NK-92 treated with Interleukin-12 subunit alpha and Interleukin-12 subunit beta, amount 100 ng/mL, for 24 hours (cell line): Measurements from ENCODE around the gene PIH1D1.

Source experiments
- DNase-seq: peaks from one replicate; lab custom pipeline; 2025; lab: John Stamatoyannopoulos, UW

Gene PIH1D1

GRCh38 chr19:49419173-49419572 lies 32.4 kb downstream of the PIH1D1 start:
- DNase-seq, result no peak

- DNase-seq, result no peak
Measured at GRCh38 chr19:49418511-49418910, 33.1 kb downstream of the PIH1D1 start.

DNA sequence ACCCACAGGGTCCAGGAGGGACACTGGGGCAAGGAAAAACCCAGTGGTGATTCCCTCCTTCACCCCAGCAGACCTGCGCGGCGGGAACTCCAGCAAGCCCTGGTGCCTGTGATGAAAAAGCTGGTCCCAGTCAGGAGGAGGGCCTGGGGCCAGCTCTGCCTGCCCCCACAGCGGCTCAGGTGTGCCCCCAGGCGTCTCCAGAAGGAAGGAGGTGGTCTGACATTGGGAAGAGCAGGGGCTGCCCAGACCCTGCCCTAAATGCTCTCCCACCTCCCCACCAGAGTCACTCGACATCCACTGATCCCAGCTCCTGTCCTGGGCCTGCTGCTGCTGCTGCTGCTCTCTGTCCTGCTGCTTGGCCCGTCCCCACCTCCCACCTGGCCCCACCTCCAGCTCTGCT lies 34.5 kb downstream of the PIH1D1 start:
- no peak for DNase-seq

DNA sequence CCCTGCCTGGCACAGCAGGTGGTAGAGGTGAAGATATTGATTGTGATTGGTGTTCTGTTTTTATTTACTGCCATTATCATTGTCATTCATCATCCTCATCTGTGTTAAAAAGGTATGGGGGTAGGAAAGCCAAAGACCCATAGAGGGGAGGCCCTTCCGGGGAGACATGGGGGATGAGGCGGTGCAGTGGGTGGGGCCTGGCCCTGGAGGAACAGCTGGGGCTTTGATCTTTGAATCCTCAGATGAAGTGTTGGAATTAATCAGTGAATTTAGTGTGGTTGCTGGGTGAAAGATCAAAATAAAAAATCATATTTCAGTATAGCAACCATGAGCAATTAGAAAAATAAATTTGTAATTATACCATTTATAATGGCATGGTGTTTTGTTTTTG lies 35.8 kb downstream of the PIH1D1 start:
- DNase-seq, result no peak

DNA sequence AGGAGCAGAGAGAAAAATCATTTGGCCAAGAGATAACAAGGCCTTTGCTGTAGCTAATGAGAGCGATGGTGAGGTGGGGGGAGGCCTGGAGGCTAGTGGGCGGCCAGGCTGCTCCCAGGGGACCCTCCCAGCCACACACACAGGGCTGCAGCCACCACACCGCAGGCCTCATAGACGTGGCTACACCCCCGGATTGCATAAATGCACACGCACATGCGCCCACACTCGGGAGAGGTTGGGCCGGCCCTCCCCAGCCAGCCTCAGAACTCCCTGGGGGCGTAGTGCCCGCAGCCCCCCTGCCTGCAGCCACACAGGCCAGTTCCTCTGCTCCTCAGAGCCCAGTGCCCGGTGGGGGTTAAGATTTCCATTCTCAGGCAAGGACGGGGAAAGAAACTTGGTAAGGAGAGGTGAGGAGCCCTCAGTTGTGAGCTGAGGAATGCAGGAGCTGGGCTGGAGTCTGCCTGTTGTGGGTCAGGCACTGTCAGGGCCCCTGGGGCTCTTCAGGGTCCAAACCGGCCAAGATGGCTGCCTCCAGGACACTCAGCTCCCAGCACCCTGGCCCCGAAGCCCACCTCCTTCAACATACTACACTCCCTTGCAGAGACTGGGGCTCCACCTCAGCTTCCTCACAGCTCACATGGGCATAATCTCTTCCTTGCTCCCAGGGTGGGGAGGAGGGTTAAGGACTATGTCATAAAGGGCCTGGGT lies 36.4 kb downstream of the PIH1D1 start:
- no peak for DNase-seq

DNA sequence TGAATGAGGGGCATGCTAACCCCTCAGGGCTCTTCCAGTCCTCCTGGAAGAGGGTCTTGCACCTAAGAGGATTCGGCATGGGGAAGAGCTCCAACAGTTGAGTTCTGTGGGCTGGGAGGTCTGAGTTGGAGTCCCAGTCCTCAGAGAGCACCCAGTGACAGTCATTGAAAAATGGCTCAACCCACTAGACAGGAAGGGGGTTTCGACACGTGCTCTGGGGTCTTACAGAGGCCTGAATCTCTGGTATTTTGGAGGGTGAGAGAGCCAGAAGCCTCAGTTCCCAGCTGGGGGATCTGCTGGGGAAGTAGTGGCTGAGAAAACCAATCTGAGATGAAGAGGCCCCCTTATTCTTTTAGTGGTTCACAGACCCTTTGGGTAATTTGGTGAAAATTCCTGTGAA lies 37.4 kb downstream of the PIH1D1 start:
- no peak for DNase-seq

DNA sequence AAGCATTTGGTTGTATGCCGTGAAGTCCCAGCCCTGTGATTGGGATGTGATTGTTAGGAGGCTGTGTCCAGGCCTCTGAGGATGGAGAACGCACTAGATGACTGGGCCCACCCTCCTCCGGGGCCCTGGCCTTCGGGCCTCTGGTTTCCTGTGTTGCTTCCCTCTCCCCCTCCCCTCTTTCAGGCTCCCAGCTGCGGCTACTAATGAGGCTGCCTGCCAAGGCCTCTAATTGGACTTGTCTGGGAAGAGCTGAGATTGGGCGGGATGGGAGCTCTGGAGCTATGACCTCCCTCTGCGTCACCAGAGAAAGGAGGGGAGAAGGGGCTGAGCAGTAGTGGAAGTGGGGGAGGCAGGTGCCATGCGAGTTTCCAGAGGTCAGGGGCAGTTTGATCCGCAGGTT lies 38.3 kb downstream of the PIH1D1 start:
- no peak for DNase-seq

DNA sequence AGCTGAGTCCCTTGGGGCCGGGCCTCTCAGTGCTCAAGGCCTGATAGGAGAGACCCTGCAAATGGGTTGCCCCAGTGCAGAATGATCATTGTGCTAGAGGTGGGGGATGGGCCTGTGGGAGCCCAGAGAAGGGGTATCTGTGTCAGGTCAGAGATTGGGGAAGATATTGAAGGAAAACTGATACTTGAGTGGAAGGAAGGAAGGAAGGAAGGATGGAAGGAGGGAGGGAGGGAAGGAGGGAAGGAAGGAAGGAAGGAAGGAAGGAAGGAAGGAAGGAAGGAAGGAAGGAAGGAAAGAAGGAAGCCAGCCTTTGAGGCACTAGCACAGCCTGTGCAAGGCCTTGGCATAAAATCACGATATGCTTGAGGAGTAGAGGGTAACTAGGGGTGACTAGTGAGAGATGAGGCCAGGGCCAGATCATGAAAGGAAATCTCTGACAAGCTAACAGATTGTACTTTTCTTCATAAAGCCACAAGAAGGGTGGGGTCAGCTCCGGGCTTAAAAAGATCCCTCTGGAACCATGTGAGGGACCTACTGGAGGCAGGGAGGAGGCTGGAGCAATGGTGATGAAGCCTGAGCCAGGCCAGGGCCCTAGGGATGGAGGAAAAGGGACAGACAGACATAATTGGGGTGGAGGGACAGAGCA lies 39.8 kb downstream of the PIH1D1 start:
- DNase-seq, result no peak

- no peak for DNase-seq
Measured at GRCh38 chr19:49409441-49410029, 42.1 kb downstream of the PIH1D1 start.

DNA sequence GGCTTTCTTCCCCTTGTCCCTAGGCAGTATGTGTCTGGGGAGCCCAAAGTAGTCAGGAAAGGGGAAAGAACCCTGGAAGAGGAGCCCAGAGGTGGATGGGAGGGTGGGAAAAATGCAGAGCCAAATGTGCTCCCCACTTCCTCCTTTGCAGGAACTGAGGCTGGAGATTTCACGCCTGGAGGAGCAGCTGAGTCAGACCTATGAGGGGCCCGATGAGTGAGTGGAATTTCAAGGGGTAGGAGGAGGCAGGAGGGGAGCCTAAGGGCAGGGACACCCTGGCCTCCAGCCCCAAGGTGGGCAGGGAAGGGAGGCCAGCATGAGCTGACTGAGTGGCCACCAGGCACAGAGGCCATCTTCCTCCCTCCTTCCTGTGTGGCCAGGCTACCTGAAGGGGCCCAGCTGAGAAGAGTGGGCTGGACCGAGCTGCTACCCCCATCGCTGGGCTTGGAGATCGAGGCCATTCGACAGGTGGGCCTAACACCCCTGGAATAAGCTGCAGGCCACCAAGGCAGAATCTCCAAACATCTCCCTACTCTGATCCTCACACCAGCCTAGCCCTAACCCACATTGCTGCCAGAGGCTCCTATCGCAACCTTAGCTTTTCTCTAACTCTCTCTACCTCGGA lies 42.7 kb downstream of the PIH1D1 start:
- DNase-seq, result no peak

DNA sequence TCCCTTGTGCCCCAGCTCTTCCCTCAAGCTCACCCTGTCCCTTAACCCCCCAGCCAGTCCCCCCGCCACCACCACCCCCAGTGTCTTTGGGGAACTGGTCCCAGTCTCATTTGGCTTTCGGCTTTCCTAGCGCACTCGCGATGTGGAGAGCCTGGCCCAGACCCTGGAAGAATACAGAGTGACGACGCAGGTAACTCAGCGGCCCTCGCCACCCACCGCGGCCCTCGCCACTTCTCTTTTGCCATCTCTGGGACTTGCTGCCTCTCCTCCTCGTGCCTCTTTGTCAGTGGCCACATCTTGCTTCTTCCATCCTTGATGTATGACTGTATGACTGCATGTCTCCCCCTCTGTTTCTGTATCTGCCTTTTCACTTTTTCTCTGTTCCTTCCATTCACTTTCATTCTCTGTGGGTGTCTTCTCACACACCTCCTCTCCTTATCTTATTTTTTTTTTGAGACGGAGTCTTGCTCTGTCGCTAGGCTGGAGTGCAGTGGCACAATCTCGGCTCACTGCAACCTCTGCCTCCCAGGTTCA lies 44.1 kb downstream of the PIH1D1 start:
- DNase-seq, result no peak

DNA sequence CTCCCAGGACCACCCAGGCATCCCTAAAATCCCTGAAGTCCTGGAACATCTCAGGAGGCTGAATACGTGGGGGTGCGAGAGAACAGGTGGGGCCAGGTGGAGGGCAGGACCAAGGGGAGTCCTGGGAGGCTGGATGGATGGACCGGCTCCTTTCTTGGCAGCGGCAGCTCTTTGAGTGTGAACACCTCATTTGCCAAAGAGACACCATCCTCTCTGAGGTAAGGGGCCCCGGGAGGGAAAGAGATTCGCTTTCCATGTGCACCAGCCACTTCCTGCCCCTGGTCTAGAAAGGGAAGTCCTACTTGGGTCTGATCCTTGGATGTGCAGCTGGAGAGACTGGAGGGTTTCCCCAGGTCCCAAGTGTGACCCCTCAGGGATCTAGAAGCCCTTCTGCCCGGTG lies 44.5 kb downstream of the PIH1D1 start:
- no peak for DNase-seq

- DNase-seq, result no peak
Measured at GRCh38 chr19:49403404-49404187, 48.0 kb downstream of the PIH1D1 start.

DNA sequence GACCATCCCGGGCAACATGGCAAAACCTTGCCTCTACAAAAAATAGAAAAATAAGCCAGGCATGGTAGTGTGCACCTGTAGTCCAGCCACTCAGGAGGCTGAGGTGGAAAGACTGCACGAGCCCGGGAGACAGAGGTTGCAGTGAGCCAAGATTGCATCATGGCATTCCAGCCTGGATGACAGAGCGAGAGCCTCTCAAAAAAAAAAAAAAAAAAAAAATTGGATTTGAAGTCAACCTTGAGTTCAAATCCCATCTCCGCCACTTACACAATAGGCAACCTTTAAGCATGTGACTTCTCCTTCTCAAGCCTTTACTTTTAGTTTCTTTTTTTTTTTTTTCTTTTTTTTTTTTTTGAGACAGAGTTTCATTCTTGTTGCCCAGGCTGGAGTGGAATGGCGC lies 51.6 kb downstream of the PIH1D1 start:
- no peak for DNase-seq

GRCh38 chr19:49398931-49399330 lies 52.7 kb downstream of the PIH1D1 start:
- no peak for DNase-seq

GRCh38 chr19:49398001-49398615 lies 53.5 kb downstream of the PIH1D1 start:
- no peak for DNase-seq

GRCh38 chr19:49396738-49397505 lies 54.7 kb downstream of the PIH1D1 start:
- no peak for DNase-seq
